ENCODE results near the gene SH3BP5.

The SH3BP5 gene

GRCh38 chr3:15265655-15266509 is 66.5 kb downstream of the SH3BP5 start:
- no peaks in the 10 kb centered on the region for H3K9me3 Mint-ChIP-seq
- peaks cover 13% of the 10 kb centered on the region for H3K36me3 Mint-ChIP-seq (ENCODE audit: low read depth)
- DNase-seq (ENCODE audit: low spot score): no peak
- no peak overlapping the region for H3K4me3 Mint-ChIP-seq
- H3K27me3 Mint-ChIP-seq (ENCODE audit: low read depth): no peaks in the 10 kb centered on the region
- peaks cover 29% of the 10 kb centered on the region for H3K4me1 Mint-ChIP-seq (ENCODE audit: low read depth)
- H3K27ac Mint-ChIP-seq: no peak overlapping the region

GRCh38 chr3:15264486-15264885 is 67.9 kb downstream of the SH3BP5 start:
- peaks cover 17% of the 10 kb centered on the region for H3K4me1 Mint-ChIP-seq (ENCODE audit: low read depth)
- no peak overlapping the region for H3K4me3 Mint-ChIP-seq
- H3K36me3 Mint-ChIP-seq (ENCODE audit: low read depth): peaks cover 15% of the 10 kb centered on the region
- no peaks in the 10 kb centered on the region for H3K27me3 Mint-ChIP-seq (ENCODE audit: low read depth)
- H3K9me3 Mint-ChIP-seq: no peaks in the 10 kb centered on the region
- no peak overlapping the region for H3K27ac Mint-ChIP-seq
- DNase-seq (ENCODE audit: low spot score): no peak

- Mint-ChIP-seq H3K27me3 (ENCODE audit: low read depth) (no peaks in the 10 kb centered on the region), H3K4me1 (ENCODE audit: low read depth) (peaks cover 11% of the 10 kb centered on the region), H3K9me3 (no peaks in the 10 kb centered on the region), H3K27ac (no peak overlapping the region), H3K36me3 (ENCODE audit: low read depth) (peaks cover 14% of the 10 kb centered on the region), H3K4me3 (no peak overlapping the region)
- no peak for DNase-seq (ENCODE audit: low spot score)
Observed at GRCh38 chr3:15263926-15264325, 68.5 kb downstream of the SH3BP5 start.

- H3K27ac Mint-ChIP-seq: no peak overlapping the region
- peaks cover 6% of the 10 kb centered on the region for H3K4me1 Mint-ChIP-seq (ENCODE audit: low read depth)
- peaks cover 17% of the 10 kb centered on the region for H3K36me3 Mint-ChIP-seq (ENCODE audit: low read depth)
- H3K27me3 Mint-ChIP-seq (ENCODE audit: low read depth): no peaks in the 10 kb centered on the region
- no peaks in the 10 kb centered on the region for H3K9me3 Mint-ChIP-seq
- no peak for DNase-seq (ENCODE audit: low spot score)
- no peak overlapping the region for H3K4me3 Mint-ChIP-seq
Observed at GRCh38 chr3:15263120-15263519, 69.3 kb downstream of the SH3BP5 start.

- Mint-ChIP-seq H3K9me3 (no peaks in the 10 kb centered on the region), H3K27me3 (ENCODE audit: low read depth) (no peaks in the 10 kb centered on the region), H3K36me3 (ENCODE audit: low read depth) (peaks cover 25% of the 10 kb centered on the region), H3K4me3 (no peak overlapping the region), H3K27ac (no peak overlapping the region), H3K4me1 (ENCODE audit: low read depth) (peaks cover 2% of the 10 kb centered on the region)
- no peak for DNase-seq (ENCODE audit: low spot score)
Observed at GRCh38 chr3:15262021-15262420, 70.4 kb downstream of the SH3BP5 start.

- Mint-ChIP-seq H3K4me3 (no peak overlapping the region), H3K9me3 (no peaks in the 10 kb centered on the region), H3K27ac (no peak overlapping the region), H3K4me1 (ENCODE audit: low read depth) (no peaks in the 10 kb centered on the region), H3K36me3 (ENCODE audit: low read depth) (peaks cover 28% of the 10 kb centered on the region), H3K27me3 (ENCODE audit: low read depth) (no peaks in the 10 kb centered on the region)
- no peak for DNase-seq (ENCODE audit: low spot score)
Observed at GRCh38 chr3:15261274-15261673, 71.1 kb downstream of the SH3BP5 start.

- H3K27ac Mint-ChIP-seq: no peak overlapping the region
- H3K9me3 Mint-ChIP-seq: no peaks in the 10 kb centered on the region
- H3K4me1 Mint-ChIP-seq (ENCODE audit: low read depth): no peaks in the 10 kb centered on the region
- H3K4me3 Mint-ChIP-seq: no peak overlapping the region
- DNase-seq (ENCODE audit: low spot score): no peak
- H3K27me3 Mint-ChIP-seq (ENCODE audit: low read depth): no peaks in the 10 kb centered on the region
- peaks cover 35% of the 10 kb centered on the region for H3K36me3 Mint-ChIP-seq (ENCODE audit: low read depth)
Observed at GRCh38 chr3:15260531-15260930, 71.9 kb downstream of the SH3BP5 start.

GRCh38 chr3:15258720-15259119 is 73.7 kb downstream of the SH3BP5 start:
- DNase-seq (ENCODE audit: low spot score): no peak
- no peak overlapping the region for H3K4me3 Mint-ChIP-seq
- no peaks in the 10 kb centered on the region for H3K27me3 Mint-ChIP-seq (ENCODE audit: low read depth)
- no peak overlapping the region for H3K27ac Mint-ChIP-seq
- peaks cover 43% of the 10 kb centered on the region for H3K36me3 Mint-ChIP-seq (ENCODE audit: low read depth)
- no peaks in the 10 kb centered on the region for H3K9me3 Mint-ChIP-seq
- no peaks in the 10 kb centered on the region for H3K4me1 Mint-ChIP-seq (ENCODE audit: low read depth)

- Mint-ChIP-seq H3K27me3 (ENCODE audit: low read depth) (no peaks in the 10 kb centered on the region), H3K4me1 (ENCODE audit: low read depth) (peaks cover 10% of the 10 kb centered on the region), H3K4me3 (no peak overlapping the region), H3K27ac (no peak overlapping the region), H3K9me3 (no peaks in the 10 kb centered on the region), H3K36me3 (ENCODE audit: low read depth) (peaks cover 53% of the 10 kb centered on the region)
- DNase-seq (ENCODE audit: low spot score): no peak
Observed at GRCh38 chr3:15256861-15257341, 75.5 kb downstream of the SH3BP5 start.

- H3K4me3 Mint-ChIP-seq: no peak overlapping the region
- peaks cover 12% of the 10 kb centered on the region for H3K4me1 Mint-ChIP-seq (ENCODE audit: low read depth)
- no peaks in the 10 kb centered on the region for H3K27me3 Mint-ChIP-seq (ENCODE audit: low read depth)
- peaks cover 64% of the 10 kb centered on the region for H3K36me3 Mint-ChIP-seq (ENCODE audit: low read depth)
- H3K27ac Mint-ChIP-seq: no peak overlapping the region
- no peaks in the 10 kb centered on the region for H3K9me3 Mint-ChIP-seq
- DNase-seq (ENCODE audit: low spot score): no peak
Observed at GRCh38 chr3:15255215-15255614, 77.2 kb downstream of the SH3BP5 start.

GRCh38 chr3:15253023-15253697 is 79.2 kb downstream of the SH3BP5 start:
- Mint-ChIP-seq H3K9me3 (no peaks in the 10 kb centered on the region), H3K27me3 (ENCODE audit: low read depth) (no peaks in the 10 kb centered on the region), H3K4me1 (ENCODE audit: low read depth) (peaks cover 12% of the 10 kb centered on the region), H3K4me3 (no peak overlapping the region), H3K36me3 (ENCODE audit: low read depth) (peaks cover 54% of the 10 kb centered on the region), H3K27ac (peak overlapping the region; percentile 0)
- no peak for DNase-seq (ENCODE audit: low spot score)

- no peak for DNase-seq (ENCODE audit: low spot score)
- Mint-ChIP-seq H3K27me3 (ENCODE audit: low read depth) (no peaks in the 10 kb centered on the region), H3K9me3 (no peaks in the 10 kb centered on the region), H3K4me3 (no peak overlapping the region), H3K36me3 (ENCODE audit: low read depth) (peaks cover 43% of the 10 kb centered on the region), H3K27ac (no peak overlapping the region), H3K4me1 (ENCODE audit: low read depth) (peaks cover 8% of the 10 kb centered on the region)
Observed at GRCh38 chr3:15246186-15246585, 86.2 kb downstream of the SH3BP5 start.

GRCh38 chr3:15243822-15244482 is 88.4 kb downstream of the SH3BP5 start:
- H3K4me3 Mint-ChIP-seq: no peak overlapping the region
- no peak overlapping the region for H3K27ac Mint-ChIP-seq
- H3K9me3 Mint-ChIP-seq: no peaks in the 10 kb centered on the region
- DNase-seq (ENCODE audit: low spot score): no peak
- peaks cover 8% of the 10 kb centered on the region for H3K4me1 Mint-ChIP-seq (ENCODE audit: low read depth)
- no peaks in the 10 kb centered on the region for H3K27me3 Mint-ChIP-seq (ENCODE audit: low read depth)
- H3K36me3 Mint-ChIP-seq (ENCODE audit: low read depth): peaks cover 38% of the 10 kb centered on the region

GRCh38 chr3:15241341-15241740 is 91.0 kb downstream of the SH3BP5 start:
- DNase-seq (ENCODE audit: low spot score): no peak
- H3K9me3 Mint-ChIP-seq: no peaks in the 10 kb centered on the region

More at GRCh38 chr3:15241341-15241740, 91.0 kb downstream of the SH3BP5 start:
- no peak overlapping the region for H3K4me3 Mint-ChIP-seq
- H3K36me3 Mint-ChIP-seq (ENCODE audit: low read depth): peaks cover 30% of the 10 kb centered on the region
- H3K27me3 Mint-ChIP-seq (ENCODE audit: low read depth): no peaks in the 10 kb centered on the region
- H3K4me1 Mint-ChIP-seq (ENCODE audit: low read depth): peaks cover 8% of the 10 kb centered on the region
- H3K27ac Mint-ChIP-seq: no peak overlapping the region

Measured in T-helper 2 cell treated with Interferon-gamma antibody and Interleukin-4, amounts not matched to agents 5 μg/mL and 100 μg/mL, for 36 hours (primary cell).